Adrenal gland (tissue), 12 donors: Measurements from ENCODE around the gene PCED1B. TPM values are rescaled to one million over a fixed set of nuclear protein-coding genes. Genes with fewer than 3 reads are reported as not detected.

ENCODE experiments used
- DNase-seq, 7 donors: peaks; one replicate each; pipeline ENCODE4 v3.0.0-alpha.2; 2019 to 2020
- H3K27ac ChIP-seq, 5 donors: fragments of 200-600 bp; sonication (generic) in 4 of 5; 1 replicate in 3 of 5; 2 replicates in 2 of 5; pipeline versions ENCODE4 v1.5.1 to v1.8.0; 2016 to 2020; ENCODE audit warnings: mild to moderate bottlenecking in 1 of 5
- H3K27me3 ChIP-seq: fragments of 200-600 bp; 2 replicates; pipeline ENCODE4 v1.8.0; 2021
- H3K36me3 ChIP-seq, 2 donors: fragments of 200-600 bp; replicated peaks in 1 of 2; 1 replicate in 1 of 2; 2 replicates in 1 of 2; pipeline versions ENCODE4 v1.5.1 to v1.8.0; 2018 to 2022
- H3K4me1 ChIP-seq, 2 donors: fragments of 200-600 bp; replicated peaks in 1 of 2; 1 replicate in 1 of 2; 2 replicates in 1 of 2; pipeline versions ENCODE4 v1.5.1 to v1.8.0; 2018 to 2021
- H3K4me3 ChIP-seq, 4 donors: fragments of 200-600 bp; sonication (generic) in 3 of 4; one replicate each; pipeline ENCODE4 v1.5.1; 2016 to 2018
- H3K9me3 ChIP-seq, 3 donors: fragments of 200-600 bp; sonication (generic) in 1 of 3; replicated peaks in 1 of 3; 1 replicate in 2 of 3; 2 replicates in 1 of 3; pipeline versions ENCODE4 v1.5.1 to v1.8.0; 2016 to 2021
- CTCF ChIP-seq, 6 experiments: fragments of 450-650 bp in 4 of 6; fragments of 200-600 bp in 2 of 6; sonication (generic) in 1 of 6; IDR thresholded peaks; 1 replicate in 5 of 6; 2 replicates in 1 of 6; pipeline versions ENCODE4 v1.5.1 to v1.8.0; 2016 to 2021; ENCODE audit warnings: antibody characterized with exemption in 6 of 6, mild to moderate bottlenecking in 2 of 6, moderate library complexity in 1 of 6
- POLR2A ChIP-seq, 2 donors: fragments of 450-650 bp; IDR thresholded peaks; one replicate each; pipeline ENCODE4 v1.6.1; 2017; ENCODE audit warnings: antibody characterized with exemption in 2 of 2, mild to moderate bottlenecking in 2 of 2, moderate library complexity in 1 of 2
- WGBS, 4 donors: extraction: QIAGEN DNeasy Blood & Tissue Kit in 2 of 4; methylation state at CpG; one replicate each; pipeline versions ENCODE4 v1.1.5 to v1.1.7; 2013 to 2017; 5-methylcytosine and 5-hydroxymethylcytosine counted together
- intact Hi-C, 2 donors: fragments of 100-400 bp; cut with DNase I; formaldehyde crosslinking; loops; one replicate each; pipeline versions ENCODE4 v1.14.1 to v1.15.0; 2022 to 2023
- polyA plus RNA-seq, 3 donors: library from polyadenylated mRNA; stranded (reverse); fragments of 200-250 nt in 2 of 3; fragments of 350-450 nt in 1 of 3; fragmentation: Illumina TruSeq in 1 of 3; extraction: RNeasy Lipid Tissue Mini Kit (QIAGEN cat#74804) in 1 of 3; gene quantifications; one replicate each; pipeline ENCODE4 v1.2.3, GENCODE V29; 2013 to 2014
- total RNA-seq, 9 donors: library from RNA; depleted of rRNA in 4 of 9; stranded (reverse); fragments of >200 nt in 4 of 9; fragments of 120-200 nt in 1 of 9; fragmentation: NEBNext Ultra II Directional in 1 of 9; extraction: Animal tissue kit (Norgen Biotek cat#: 25700) in 1 of 9; gene quantifications; one replicate each; pipeline versions ENCODE4 v1.1.0 to v1.2.4, GENCODE V29; 2013 to 2023
- donor health status: healthy with polysubstance abuse.
- donor health status: Bipolar disorder and iron deficiency.
- donor health status: DM: yes; HTN: yes; CAD: no.
- donor health status: DM: no; HTN: no; CAD: no.
- donor health status: DM: no; HTN: no; CAD: no.
- donor health status: DM: yes; HTN: yes; CAD: no.

Gene PCED1B
- total and polyA plus RNA-seq, 12 donors = 8.0 to 110 (median 39.9) TPM

GRCh38 chr12:47223848-47224213 lies 144.4 kb downstream of the PCED1B start:
- no peaks in the 10 kb centered on the region for H3K9me3 ChIP-seq
- H3K27ac ChIP-seq = peak overlapping the region; percentile 27 to 90 (median 82)
- WGBS, 4 donors = 3 to 10% (median 5%) methylated on average over 4 of the region's 4 CpGs
- H3K4me3 ChIP-seq = peak overlapping the region in 2 of 4 donors; percentile 15 to 51
- H3K36me3 ChIP-seq = no peaks in the 10 kb centered on the region
- H3K4me1 ChIP-seq = peaks cover 21 to 31% of the 10 kb centered on the region in 2 donors
- no peak for TF ChIP-seq CTCF (IDR thresholded peaks at IDR 0.05)
- peak in 1 of 2 donors; percentile 23 for TF ChIP-seq POLR2A (IDR thresholded peaks at IDR 0.05)
- H3K27me3 ChIP-seq = no peaks in the 10 kb centered on the region
- intact Hi-C loops = loop anchor here in 1 of 2 donors (10.0 kb wide), 1 partner anchor 149 kb away; the partner anchor contains the start of genes AMIGO2 and PCED1B
- DNase-seq = peak in 6 of 7 donors; percentile 55 to 75 (median 61)

- intact Hi-C loops = loop anchor here in 1 of 2 donors (10.0 kb wide), 1 partner anchor 150 kb away; the partner anchor contains the start of genes AMIGO2 and PCED1B
- WGBS, 4 donors = 62 to 66% (median 65%) methylated on average over 17 of the region's 17 CpGs
- H3K36me3 ChIP-seq = no peaks in the 10 kb centered on the region
- peak in 1 of 7 donors; percentile 46 for DNase-seq
- H3K9me3 ChIP-seq = no peaks in the 10 kb centered on the region
- H3K27ac ChIP-seq = peak overlapping the region in 4 of 5 donors; percentile 27 to 90 (median 85)
- H3K27me3 ChIP-seq = no peaks in the 10 kb centered on the region
- peak overlapping the region in 1 of 4 donors; percentile 8 for H3K4me3 ChIP-seq
- H3K4me1 ChIP-seq = peaks cover 21 to 31% of the 10 kb centered on the region in 2 donors
- TF ChIP-seq CTCF (IDR thresholded peaks at IDR 0.05) = no peak
- peak in 1 of 2 donors; percentile 16 for TF ChIP-seq POLR2A (IDR thresholded peaks at IDR 0.05)
Measured at GRCh38 chr12:47224563-47225133, 145.2 kb downstream of the PCED1B start.

GRCh38 chr12:47225356-47225755 lies 145.9 kb downstream of the PCED1B start:
- Histone ChIP-seq H3K4me1 (peaks cover 21 to 31% of the 10 kb centered on the region in 2 donors), H3K36me3 (no peaks in the 10 kb centered on the region), H3K4me3 (no peak overlapping the region), H3K27me3 (no peaks in the 10 kb centered on the region), H3K9me3 (no peaks in the 10 kb centered on the region), H3K27ac (peak overlapping the region in 1 of 5 donors; percentile 88)
- TF ChIP-seq CTCF (IDR thresholded peaks at IDR 0.05) (no peak), POLR2A (IDR thresholded peaks at IDR 0.05) (no peak)
- intact Hi-C loops = loop anchor here in 1 of 2 donors (10.0 kb wide), 1 partner anchor 151 kb away; the partner anchor contains the start of genes AMIGO2 and PCED1B
- no peak for DNase-seq
- 79 to 87% (median 83%) methylated on average over 2 of the region's 2 CpGs for WGBS, 4 donors

GRCh38 chr12:47226199-47226598 lies 146.8 kb downstream of the PCED1B start:
- TF ChIP-seq POLR2A (IDR thresholded peaks at IDR 0.05) = no peak
- 94 to 95% (median 95%) methylated on average over 10 of the region's 10 CpGs for WGBS, 4 donors

More at GRCh38 chr12:47226199-47226598, 146.8 kb downstream of the PCED1B start:
- Histone ChIP-seq H3K4me3 (no peak overlapping the region), H3K4me1 (peaks cover 21 to 31% of the 10 kb centered on the region in 2 donors), H3K27ac (no peak overlapping the region), H3K9me3 (no peaks in the 10 kb centered on the region), H3K36me3 (no peaks in the 10 kb centered on the region), H3K27me3 (no peaks in the 10 kb centered on the region)
- intact Hi-C loops = loop anchor here in 1 of 2 donors (10.0 kb wide), 1 partner anchor 151 kb away; the partner anchor contains the start of genes AMIGO2 and PCED1B
- no peak for DNase-seq
